Daoy (cell line): Measurements from ENCODE around the gene RPL11. TPM values are rescaled to one million over a fixed set of nuclear protein-coding genes. Genes with fewer than 3 reads are reported as not detected.
"Not testable (repeated sequence)": the region's sequence is repeated elsewhere in the genome, so short reads cannot be mapped to it uniquely, and the experiment has no call there.

Experiments
- DNase-seq: peaks from one replicate; pipeline ENCODE4 v3.0.0-alpha.2; 2015; ENCODE audit warnings: low read depth
- total RNA-seq: library from RNA; depleted of rRNA; stranded (reverse); fragments of >200 nt; shearing (Covaris generic); gene quantifications from 2 replicates; pipeline ENCODE4 v1.2.3, GENCODE V29; 2014

Gene RPL11
- total RNA-seq, 1 experiment from 2014 or later = 1,672 TPM

GRCh38 chr1:23685197-23685596 is 6.4 kb upstream of the RPL11 start:
- not testable (repeated sequence) for DNase-seq

GRCh38 chr1:23687680-23688079 is 3.9 kb upstream of the RPL11 start:
- DNase-seq = not testable (repeated sequence)

- DNase-seq = not testable (repeated sequence)
Observed at GRCh38 chr1:23688281-23688680, 3.3 kb upstream of the RPL11 start.

DNA sequence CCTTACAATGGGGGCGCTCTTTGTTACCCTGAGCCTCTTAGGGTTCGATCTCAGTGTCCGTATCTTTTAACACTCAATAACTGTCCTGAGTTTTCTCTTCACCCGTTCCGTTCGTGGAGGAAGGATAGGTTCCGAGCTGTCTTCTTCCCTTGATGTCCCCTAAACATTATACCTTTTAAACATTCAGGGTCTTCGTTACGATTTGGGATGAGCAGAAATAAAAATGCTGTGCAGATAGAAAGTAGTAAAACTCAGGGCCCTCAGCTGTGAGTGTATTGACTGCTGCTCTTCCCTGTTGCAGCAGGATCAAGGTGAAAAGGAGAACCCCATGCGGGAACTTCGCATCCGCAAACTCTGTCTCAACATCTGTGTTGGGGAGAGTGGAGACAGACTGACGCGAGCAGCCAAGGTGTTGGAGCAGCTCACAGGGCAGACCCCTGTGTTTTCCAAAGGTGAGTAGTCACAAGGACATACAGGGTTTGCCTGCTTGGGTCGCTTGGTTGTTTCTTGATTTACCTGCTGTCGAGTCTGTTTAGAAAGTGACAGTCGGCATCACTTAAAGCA is 784 bp downstream of the RPL11 start:
- peak; percentile 19 for DNase-seq

- no peak for DNase-seq
Observed at GRCh38 chr1:23693599-23693998, 2.0 kb downstream of the RPL11 start.

GRCh38 chr1:23694371-23694770 is 2.8 kb downstream of the RPL11 start:
- DNase-seq = no peak

- no peak for DNase-seq
Observed at GRCh38 chr1:23695667-23696066, 4.1 kb downstream of the RPL11 start.

DNA sequence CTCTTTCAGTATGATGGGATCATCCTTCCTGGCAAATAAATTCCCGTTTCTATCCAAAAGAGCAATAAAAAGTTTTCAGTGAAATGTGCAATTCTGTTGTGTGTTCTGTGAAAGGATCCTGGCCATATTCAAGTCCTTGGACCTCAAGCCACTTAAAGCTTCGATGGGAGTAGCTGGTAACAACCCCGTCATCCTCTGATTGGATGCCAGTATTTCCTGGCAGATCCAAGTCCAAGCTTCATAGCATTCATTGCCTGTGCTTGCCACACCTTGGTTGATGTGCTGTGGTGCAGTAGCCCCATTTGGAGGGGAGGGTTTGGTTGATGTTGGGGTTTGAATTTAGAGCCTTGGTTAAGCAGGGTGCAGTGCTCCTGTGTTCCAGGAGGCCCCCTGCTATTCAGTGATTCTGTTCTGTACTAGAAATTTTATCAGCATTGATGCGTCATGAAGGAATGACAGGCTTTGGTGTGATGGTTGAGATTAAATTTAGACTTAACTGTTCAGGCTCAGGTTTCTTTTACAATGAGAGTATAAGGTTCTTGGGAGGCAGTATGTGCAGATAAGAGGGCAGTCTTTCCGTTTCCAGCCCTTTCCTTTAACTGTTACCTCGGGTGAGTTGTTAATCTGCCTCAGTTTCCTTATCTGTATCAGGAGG is 4.9 kb downstream of the RPL11 start:
- no peak for DNase-seq

- no peak for DNase-seq
Observed at GRCh38 chr1:23698466-23698865, 6.9 kb downstream of the RPL11 start.

GRCh38 chr1:23699280-23700179 is 7.9 kb downstream of the RPL11 start:
- DNase-seq = no peak

GRCh38 chr1:23701310-23701709 is 9.7 kb downstream of the RPL11 start:
- no peak for DNase-seq

DNA sequence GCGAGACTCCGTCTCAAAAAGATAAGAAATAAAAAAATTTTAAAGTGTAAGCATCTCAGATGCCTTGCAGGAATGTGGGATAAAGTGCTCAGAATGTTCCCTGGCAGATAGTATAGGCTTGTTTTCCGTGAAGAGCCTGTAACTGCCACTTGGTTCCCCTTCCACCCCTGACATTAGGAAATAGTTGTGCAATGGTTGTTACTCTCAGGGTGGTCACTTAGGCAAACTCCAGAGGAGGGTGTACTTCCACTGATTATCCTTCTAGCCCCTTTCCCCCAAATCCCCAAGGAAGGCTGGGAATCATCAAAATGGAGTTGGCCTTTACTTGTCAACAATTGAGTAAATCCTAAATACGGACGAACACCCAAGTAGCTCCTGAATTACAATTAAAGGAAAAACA is 10.4 kb downstream of the RPL11 start:
- no peak for DNase-seq

DNA sequence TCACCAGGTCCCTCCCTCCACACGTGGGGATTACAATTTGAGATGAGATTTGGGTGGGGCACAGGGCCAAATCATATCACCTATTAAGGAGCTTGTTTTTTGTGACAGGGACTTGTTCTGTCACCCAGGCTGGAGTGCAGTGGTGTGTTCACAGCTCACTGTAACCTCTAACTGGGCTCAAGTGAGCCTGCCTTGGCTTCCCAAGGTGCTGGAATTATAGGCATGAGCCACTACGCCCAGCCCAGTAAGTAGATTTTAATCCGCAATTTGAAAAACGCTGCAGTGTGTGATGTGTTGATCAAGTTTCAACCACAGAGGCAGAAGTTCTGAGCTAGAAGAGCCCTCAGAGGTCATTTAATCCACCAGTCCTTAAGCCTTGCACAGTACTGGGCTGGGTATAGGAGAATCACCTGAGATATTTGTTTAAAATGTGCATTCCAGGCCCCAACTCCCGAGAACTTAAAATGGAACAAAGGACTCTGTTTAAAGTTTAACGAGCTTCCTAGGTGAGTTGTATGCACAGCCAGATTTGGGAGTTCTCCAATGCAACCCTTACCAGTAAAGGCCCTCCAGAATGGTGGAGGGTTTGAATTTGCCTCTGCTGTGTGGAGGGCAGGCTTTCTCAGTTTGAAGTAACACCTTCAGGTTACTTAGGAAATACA is 13.4 kb downstream of the RPL11 start:
- DNase-seq = no peak

- DNase-seq = no peak
Observed at GRCh38 chr1:23709229-23709628, 17.6 kb downstream of the RPL11 start.

- DNase-seq = peak; percentile 65
Observed at GRCh38 chr1:23718482-23718881, 26.9 kb downstream of the RPL11 start.

- DNase-seq = peak; percentile 28
Observed at GRCh38 chr1:23719162-23719820, 27.7 kb downstream of the RPL11 start.

GRCh38 chr1:23720256-23720995 is 28.8 kb downstream of the RPL11 start:
- DNase-seq = no peak

- no peak for DNase-seq
Observed at GRCh38 chr1:23722652-23723051, 31.0 kb downstream of the RPL11 start.

GRCh38 chr1:23726686-23727085 is 35.1 kb downstream of the RPL11 start:
- no peak for DNase-seq

GRCh38 chr1:23727362-23727811 is 35.8 kb downstream of the RPL11 start:
- no peak for DNase-seq
